H9 (cell line): ENCODE results near the gene VPS35L. TPM values are rescaled to one million over a fixed set of nuclear protein-coding genes. Genes with fewer than 3 reads are reported as not detected.

Experiments
- DNase-seq: peaks from one replicate; pipeline ENCODE4 v3.0.0-alpha.2; 2017
- H2AFZ ChIP-seq: one replicate; pipeline ENCODE4 v1.6.1; 2013; ENCODE audit warnings: mild to moderate bottlenecking, low read length, control low read depth, moderate library complexity
- H2AK5ac ChIP-seq: 2 replicates; pipeline ENCODE4 v1.6.1; 2013; ENCODE audit warnings: low read length, control low read depth, mixed read lengths; ENCODE audit not compliant: insufficient read length
- H2BK120ac ChIP-seq: one replicate; pipeline ENCODE4 v1.6.1; 2013; ENCODE audit warnings: low read depth, mild to moderate bottlenecking, low read length, control low read depth, inconsistent platforms; ENCODE audit not compliant: poor library complexity, severe bottlenecking
- H2BK12ac ChIP-seq: 2 replicates; pipeline ENCODE4 v1.6.1; 2013; ENCODE audit warnings: low read length, control low read depth, mixed read lengths, low read depth; ENCODE audit not compliant: insufficient read length
- H2BK15ac ChIP-seq: 2 replicates; pipeline ENCODE4 v1.6.1; 2013; ENCODE audit warnings: low read depth, low read length, control low read depth
- H2BK20ac ChIP-seq: one replicate; pipeline ENCODE4 v1.6.1; 2013; ENCODE audit warnings: low read depth, mild to moderate bottlenecking, low read length, control low read depth, inconsistent platforms; ENCODE audit not compliant: poor library complexity, severe bottlenecking
- H2BK5ac ChIP-seq: 2 replicates; pipeline ENCODE4 v1.6.1; 2013; ENCODE audit warnings: low read length, control low read depth, mixed read lengths; ENCODE audit not compliant: insufficient read length
- H3K14ac ChIP-seq: 2 replicates; pipeline ENCODE4 v1.6.1; 2013; ENCODE audit warnings: low read length, control low read depth; ENCODE audit not compliant: insufficient read depth
- H3K18ac ChIP-seq: 2 replicates; pipeline ENCODE4 v1.6.1; 2013; ENCODE audit warnings: low read depth, mild to moderate bottlenecking, mixed read lengths, low read length, control low read depth; ENCODE audit not compliant: insufficient read length
- H3K23ac ChIP-seq: 2 replicates; pipeline ENCODE4 v1.6.1; 2013; ENCODE audit warnings: low read length, control low read depth, mixed read lengths, low read depth; ENCODE audit not compliant: insufficient read length
- H3K23me2 ChIP-seq: 2 replicates; pipeline ENCODE4 v1.6.1; 2013; ENCODE audit warnings: low read depth, mild to moderate bottlenecking, mixed read lengths, low read length, control low read depth; ENCODE audit not compliant: insufficient read length, poor library complexity, severe bottlenecking
- H3K27ac ChIP-seq: 2 replicates; pipeline ENCODE4 v1.5.1; 2013; ENCODE audit warnings: low read length, control low read depth, mixed read lengths, low read depth; ENCODE audit not compliant: insufficient read length
- H3K27me3 ChIP-seq: 2 replicates; pipeline ENCODE4 v1.6.1; 2013; ENCODE audit warnings: low read length, control low read depth, inconsistent platforms; ENCODE audit not compliant: insufficient read depth
- H3K4ac ChIP-seq: 2 replicates; pipeline ENCODE4 v1.6.1; 2013; ENCODE audit warnings: low read depth, mild to moderate bottlenecking, control low read depth, inconsistent platforms, low read length, moderate library complexity
- H3K4me1 ChIP-seq: 2 replicates; pipeline ENCODE4 v1.6.1; 2013; ENCODE audit warnings: low read length, control low read depth, inconsistent platforms; ENCODE audit not compliant: insufficient read depth
- H3K4me2 ChIP-seq: 2 replicates; pipeline ENCODE4 v1.6.1; 2013; ENCODE audit warnings: low read length, control low read depth, mixed read lengths; ENCODE audit not compliant: insufficient read length, insufficient read depth
- H3K56ac ChIP-seq: 2 replicates; pipeline ENCODE4 v1.6.1; 2013; ENCODE audit warnings: low read depth, mild to moderate bottlenecking, mixed read lengths, low read length, control low read depth; ENCODE audit not compliant: insufficient read length
- H3K79me1 ChIP-seq: 2 replicates; pipeline ENCODE4 v1.6.1; 2013; ENCODE audit warnings: low read depth, mild to moderate bottlenecking, moderate library complexity, low read length, control low read depth, inconsistent platforms; ENCODE audit not compliant: insufficient read depth, poor library complexity, severe bottlenecking
- H3K79me2 ChIP-seq: 2 replicates; pipeline ENCODE4 v1.6.1; 2013; ENCODE audit warnings: low read length, control low read depth, inconsistent platforms; ENCODE audit not compliant: insufficient read depth
- H3K9ac ChIP-seq: 2 replicates; pipeline ENCODE4 v1.6.1; 2013; ENCODE audit warnings: low read length, control low read depth, mixed read lengths; ENCODE audit not compliant: insufficient read length; ENCODE audit errors: extremely low read depth
- H3K9me3 ChIP-seq: one replicate; pipeline ENCODE4 v1.6.1; 2013; ENCODE audit warnings: low read depth, low read length, inconsistent platforms; ENCODE audit not compliant: control insufficient read depth
- H3T11ph ChIP-seq: one replicate; pipeline ENCODE4 v1.6.1; 2013; ENCODE audit warnings: mild to moderate bottlenecking, low read length, control low read depth, inconsistent platforms
- H4K20me1 ChIP-seq: one replicate; pipeline ENCODE4 v1.6.1; 2013; ENCODE audit not compliant: control insufficient read depth, insufficient read length, insufficient read depth
- H4K5ac ChIP-seq: 2 replicates; pipeline ENCODE4 v1.6.1; 2013; ENCODE audit warnings: low read depth, mild to moderate bottlenecking, mixed read lengths, low read length, control low read depth; ENCODE audit not compliant: insufficient read length
- H4K8ac ChIP-seq: replicated peaks from 2 replicates; pipeline ENCODE4 v1.6.1; 2013; ENCODE audit warnings: low read length, control low read depth, mixed read lengths, low read depth; ENCODE audit not compliant: insufficient read length
- H4K91ac ChIP-seq: 2 replicates; pipeline ENCODE4 v1.6.1; 2013; ENCODE audit warnings: low read depth, mild to moderate bottlenecking, moderate library complexity, mixed read lengths, low read length, control low read depth; ENCODE audit not compliant: insufficient read length
- H3K27ac Mint-ChIP-seq, 3 experiments: 2 replicates in 2 of 3; 3 replicates in 1 of 3; pipeline ENCODE4 v1.8.0; 2020 to 2021; ENCODE audit warnings: mixed read lengths in 3 of 3, mild to moderate bottlenecking in 1 of 3, moderate library complexity in 1 of 3
- H3K27me3 Mint-ChIP-seq: 2 replicates; pipeline ENCODE4 v1.8.0; 2021; ENCODE audit warnings: low read depth, mild to moderate bottlenecking, moderate library complexity, mixed read lengths
- H3K36me3 Mint-ChIP-seq, 3 experiments: 2 replicates in 2 of 3; 3 replicates in 1 of 3; pipeline ENCODE4 v1.8.0; 2020 to 2021; ENCODE audit warnings: low read depth in 3 of 3, mixed read lengths in 3 of 3; ENCODE audit not compliant: insufficient read depth in 1 of 3
- H3K4me1 Mint-ChIP-seq, 2 experiments: 2 replicates each; pipeline ENCODE4 v1.8.0; 2020; ENCODE audit warnings: mixed read lengths in 2 of 2
- H3K4me3 Mint-ChIP-seq, 2 experiments: 2 replicates in 1 of 2; 3 replicates in 1 of 2; pipeline ENCODE4 v1.8.0; 2020 to 2021; ENCODE audit warnings: mild to moderate bottlenecking in 2 of 2, mixed read lengths in 2 of 2, moderate library complexity in 1 of 2
- H3K9me3 Mint-ChIP-seq, 2 experiments: 2 replicates in 1 of 2; 3 replicates in 1 of 2; pipeline ENCODE4 v1.8.0; 2020; ENCODE audit warnings: mild to moderate bottlenecking in 2 of 2, mixed read lengths in 2 of 2, moderate library complexity in 1 of 2
- WGBS: extraction: QIAGEN DNeasy Blood & Tissue Kit; methylation state at CpG from one replicate; pipeline ENCODE4 v1.1.7; 2013; ENCODE audit warnings: missing lambda C conversion rate, low lambda C conversion rate, mixed read lengths; ENCODE audit not compliant: insufficient read length; ENCODE audit errors: extremely low coverage; 5-methylcytosine and 5-hydroxymethylcytosine counted together
- long read RNA-seq: library from polyadenylated mRNA; unstranded; transcript quantifications from one replicate; pipeline ENCODE4 v2.0.0, GENCODE V29; 2020
- total RNA-seq: library from RNA; stranded (reverse); gene quantifications from 2 replicates; pipeline ENCODE4 v1.2.1, GENCODE V29; 2021
- TF ChIP-seq, protein P1 (sequence below): fragments of 200-600 bp; sonication (generic); conservative IDR thresholded peaks from 3 replicates; pipeline ENCODE4 v1.8.0; 2021; ENCODE audit warnings: antibody characterized with exemption, mild to moderate bottlenecking

Gene VPS35L, protein sequence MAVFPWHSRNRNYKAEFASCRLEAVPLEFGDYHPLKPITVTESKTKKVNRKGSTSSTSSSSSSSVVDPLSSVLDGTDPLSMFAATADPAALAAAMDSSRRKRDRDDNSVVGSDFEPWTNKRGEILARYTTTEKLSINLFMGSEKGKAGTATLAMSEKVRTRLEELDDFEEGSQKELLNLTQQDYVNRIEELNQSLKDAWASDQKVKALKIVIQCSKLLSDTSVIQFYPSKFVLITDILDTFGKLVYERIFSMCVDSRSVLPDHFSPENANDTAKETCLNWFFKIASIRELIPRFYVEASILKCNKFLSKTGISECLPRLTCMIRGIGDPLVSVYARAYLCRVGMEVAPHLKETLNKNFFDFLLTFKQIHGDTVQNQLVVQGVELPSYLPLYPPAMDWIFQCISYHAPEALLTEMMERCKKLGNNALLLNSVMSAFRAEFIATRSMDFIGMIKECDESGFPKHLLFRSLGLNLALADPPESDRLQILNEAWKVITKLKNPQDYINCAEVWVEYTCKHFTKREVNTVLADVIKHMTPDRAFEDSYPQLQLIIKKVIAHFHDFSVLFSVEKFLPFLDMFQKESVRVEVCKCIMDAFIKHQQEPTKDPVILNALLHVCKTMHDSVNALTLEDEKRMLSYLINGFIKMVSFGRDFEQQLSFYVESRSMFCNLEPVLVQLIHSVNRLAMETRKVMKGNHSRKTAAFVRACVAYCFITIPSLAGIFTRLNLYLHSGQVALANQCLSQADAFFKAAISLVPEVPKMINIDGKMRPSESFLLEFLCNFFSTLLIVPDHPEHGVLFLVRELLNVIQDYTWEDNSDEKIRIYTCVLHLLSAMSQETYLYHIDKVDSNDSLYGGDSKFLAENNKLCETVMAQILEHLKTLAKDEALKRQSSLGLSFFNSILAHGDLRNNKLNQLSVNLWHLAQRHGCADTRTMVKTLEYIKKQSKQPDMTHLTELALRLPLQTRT
- 58.4 and 59.2 TPM in 2 replicates for total RNA-seq
- long read RNA-seq, transcript VPS35L-203 (31 exons, 3,855 nt), result major isoform, 296 of 414 reads
- long read RNA-seq, partial matches to known transcripts, result 49 of 414 reads
- long read RNA-seq, other reads (novel, unspliced or antisense), result 65 of 414 reads

GRCh38 chr16:19555186-19555937 is at the start of gene VPS35L:
Gene VPS35L (plus strand): TSS chr16:19555703. CDS start chr16:19555730, 27 bp downstream.
- Histone ChIP-seq H3K27ac (peak within 1 kb of the TSS; percentile 57), H3K4me1 (no peaks in the 10 kb centered on the region), H2BK5ac (no peak within 1 kb of the TSS), H4K8ac (no peak within 1 kb of the TSS), H3K79me1 (no peaks in the 10 kb centered on the region), H2BK15ac (no peak within 1 kb of the TSS), H3K4me2 (peak within 1 kb of the TSS; percentile 58), H2AFZ (no peak within 1 kb of the TSS), H3K56ac (peak within 1 kb of the TSS; percentile 32), H3K79me2 (no peaks in the 10 kb centered on the region), H2BK12ac (no peak within 1 kb of the TSS), H4K5ac (peak within 1 kb of the TSS; percentile 1), H3K9me3 (no peaks in the 10 kb centered on the region), H3T11ph (no peak within 1 kb of the TSS), H4K91ac (peak within 1 kb of the TSS; percentile 8), H3K23ac (no peak within 1 kb of the TSS), H2BK20ac (no peak within 1 kb of the TSS), H3K23me2 (no peaks in the 10 kb centered on the region), H2AK5ac (no peak within 1 kb of the TSS), H4K20me1 (no peaks in the 10 kb centered on the region), H3K27me3 (no peaks in the 10 kb centered on the region), H3K9ac (peak within 1 kb of the TSS; percentile 83), H2BK120ac (no peak within 1 kb of the TSS), H3K14ac (peak within 1 kb of the TSS; percentile 84), H3K18ac (peak within 1 kb of the TSS; percentile 53), H3K4ac (no peak within 1 kb of the TSS)
- H3K4me1 Mint-ChIP-seq, result peaks cover 16 to 17% of the 10 kb centered on the region in 2 experiments
- H3K27me3 Mint-ChIP-seq, result no peaks in the 10 kb centered on the region
- no CpG with 5 or more reads among the region's 53 CpGs for WGBS
- DNase-seq, result peak; percentile 99
- TF ChIP-seq, protein P1, sequence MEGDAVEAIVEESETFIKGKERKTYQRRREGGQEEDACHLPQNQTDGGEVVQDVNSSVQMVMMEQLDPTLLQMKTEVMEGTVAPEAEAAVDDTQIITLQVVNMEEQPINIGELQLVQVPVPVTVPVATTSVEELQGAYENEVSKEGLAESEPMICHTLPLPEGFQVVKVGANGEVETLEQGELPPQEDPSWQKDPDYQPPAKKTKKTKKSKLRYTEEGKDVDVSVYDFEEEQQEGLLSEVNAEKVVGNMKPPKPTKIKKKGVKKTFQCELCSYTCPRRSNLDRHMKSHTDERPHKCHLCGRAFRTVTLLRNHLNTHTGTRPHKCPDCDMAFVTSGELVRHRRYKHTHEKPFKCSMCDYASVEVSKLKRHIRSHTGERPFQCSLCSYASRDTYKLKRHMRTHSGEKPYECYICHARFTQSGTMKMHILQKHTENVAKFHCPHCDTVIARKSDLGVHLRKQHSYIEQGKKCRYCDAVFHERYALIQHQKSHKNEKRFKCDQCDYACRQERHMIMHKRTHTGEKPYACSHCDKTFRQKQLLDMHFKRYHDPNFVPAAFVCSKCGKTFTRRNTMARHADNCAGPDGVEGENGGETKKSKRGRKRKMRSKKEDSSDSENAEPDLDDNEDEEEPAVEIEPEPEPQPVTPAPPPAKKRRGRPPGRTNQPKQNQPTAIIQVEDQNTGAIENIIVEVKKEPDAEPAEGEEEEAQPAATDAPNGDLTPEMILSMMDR, result peak; percentile 87
- H3K36me3 Mint-ChIP-seq, result peaks cover 1 to 31% (median 4%) of the 10 kb centered on the region in 3 experiments; a peak in 4 of 7 replicates
- peak within 1 kb of the TSS; percentile 99 for H3K27ac Mint-ChIP-seq
- H3K4me3 Mint-ChIP-seq, result peak within 1 kb of the TSS; percentile 94 to 95
- no peaks in the 10 kb centered on the region; a peak in 1 of 5 replicates for H3K9me3 Mint-ChIP-seq
